Endothelial cell of umbilical vein (primary cell): ENCODE results near the gene FBXO34. TPM values are rescaled to one million over a fixed set of nuclear protein-coding genes. Genes with fewer than 3 reads are reported as not detected.

Source experiments
- BruUV-seq: library from RNA; stranded (reverse); fragments of 400-500 nt; replicated peaks from 2 replicates; lab custom pipeline; 2021; lab: Mats Ljungman, UMichigan
- CTCF ChIA-PET: fragments of 300-600, 350-600 bp; sonication (Branson Sonifier 250); formaldehyde crosslinking; loops from one replicate; lab custom pipeline; 2021; ENCODE audit warnings: antibody characterized with exemption, inconsistent platforms; lab: Charles Lee
- POLR2A ChIA-PET: fragments of 300-600, 350-600 bp; sonication (Branson Sonifier 250); formaldehyde crosslinking; loops from one replicate; lab custom pipeline; 2021; ENCODE audit warnings: antibody characterized with exemption, inconsistent platforms; lab: Charles Lee
- DNase-seq: peaks from one replicate; pipeline ENCODE4 v3.0.0-alpha.2; 2011; ENCODE audit warnings: low read depth, low spot score
- FAIRE-seq: peaks from 2 replicates; lab custom pipeline; 2011; peaks lifted over from hg19 to GRCh38; lab: Jason Lieb, UNC
- H2AFZ ChIP-seq: 2 replicates; pipeline ENCODE4 v1.6.0; 2012; ENCODE audit warnings: low read depth, low read length, control low read depth, inconsistent platforms
- H3K27ac ChIP-seq: 2 replicates; pipeline ENCODE4 v1.5.1; 2011; ENCODE audit warnings: low read depth, mild to moderate bottlenecking, control low read depth, low read length, moderate library complexity; ENCODE audit not compliant: insufficient read depth
- H3K27me3 ChIP-seq, 2 experiments: 2 replicates each; pipeline versions ENCODE4 v1.6.0 to v1.6.1; 2011; ENCODE audit warnings: low read length in 2 of 2, mixed read lengths in 1 of 2; ENCODE audit not compliant: control insufficient read depth in 2 of 2, insufficient read depth in 2 of 2
- H3K36me3 ChIP-seq, 2 experiments: 2 replicates in 1 of 2; 3 replicates in 1 of 2; pipeline ENCODE4 v1.5.1; 2011; ENCODE audit warnings: low read length in 2 of 2, mild to moderate bottlenecking in 1 of 2, moderate library complexity in 1 of 2; ENCODE audit not compliant: control insufficient read depth in 2 of 2, insufficient read depth in 2 of 2; ENCODE audit errors: extremely low read depth in 1 of 2
- H3K4me1 ChIP-seq: 3 replicates; pipeline ENCODE4 v1.5.1; 2011; ENCODE audit warnings: mild to moderate bottlenecking, low read length; ENCODE audit not compliant: control insufficient read depth, insufficient read depth; ENCODE audit errors: extremely low read depth
- H3K4me2 ChIP-seq: 2 replicates; pipeline ENCODE4 v1.6.1; 2011; ENCODE audit warnings: low read length, control low read depth, mixed read lengths; ENCODE audit not compliant: insufficient read depth
- H3K4me3 ChIP-seq, 3 experiments: fragments of 200-600 bp in 1 of 3; sonication (generic), shearing (Covaris generic) in 1 of 3; replicated peaks in 1 of 3; 2 replicates each; pipeline ENCODE4 v1.5.1; 2011 to 2016; ENCODE audit warnings: control low read depth in 3 of 3, low read length in 3 of 3, mild to moderate bottlenecking in 2 of 3, inconsistent platforms in 1 of 3, low read depth in 1 of 3, moderate library complexity in 1 of 3; ENCODE audit not compliant: insufficient read depth in 1 of 3
- H3K79me2 ChIP-seq: 2 replicates; pipeline ENCODE4 v1.6.0; 2012; ENCODE audit warnings: low read length, inconsistent platforms; ENCODE audit not compliant: control insufficient read depth, insufficient read depth
- H3K9ac ChIP-seq: replicated peaks from 2 replicates; pipeline ENCODE3; 2011; ENCODE audit warnings: low read length, control low read depth; ENCODE audit not compliant: insufficient read depth; ENCODE audit errors: extremely low read depth
- H3K9me1 ChIP-seq: replicated peaks from 3 replicates; pipeline ENCODE4 v1.6.0; 2011; ENCODE audit warnings: mild to moderate bottlenecking, low read length; ENCODE audit not compliant: control insufficient read depth, insufficient read depth; ENCODE audit errors: extremely low read depth
- H3K9me3 ChIP-seq: replicated peaks from 2 replicates; pipeline ENCODE4 v1.5.1; 2012; ENCODE audit warnings: low read length, inconsistent platforms; ENCODE audit not compliant: control insufficient read depth, insufficient read depth
- H4K20me1 ChIP-seq: replicated peaks from 2 replicates; pipeline ENCODE3; 2011; ENCODE audit warnings: mild to moderate bottlenecking, low read length; ENCODE audit not compliant: control insufficient read depth, insufficient read depth; ENCODE audit errors: extremely low read depth
- EZH2 ChIP-seq: IDR thresholded peaks from 2 replicates; pipeline ENCODE4 v1.6.1; 2012; ENCODE audit warnings: borderline replicate concordance, low read depth, mild to moderate bottlenecking, moderate library complexity, low read length, inconsistent platforms; ENCODE audit not compliant: severe bottlenecking
- FOS ChIP-seq: IDR thresholded peaks from 2 replicates; pipeline ENCODE4 v1.6.1; 2011; ENCODE audit warnings: mild to moderate bottlenecking, low read length, moderate library complexity, borderline replicate concordance; ENCODE audit not compliant: insufficient read depth
- GATA2 ChIP-seq: IDR thresholded peaks from 2 replicates; pipeline ENCODE4 v1.7.0; 2011; ENCODE audit warnings: low read depth, mild to moderate bottlenecking, moderate library complexity, mixed read lengths, low read length; ENCODE audit not compliant: insufficient read length, insufficient read depth
- JUN ChIP-seq: IDR thresholded peaks from 2 replicates; pipeline ENCODE4 v1.6.1; 2011; ENCODE audit warnings: borderline replicate concordance, low read depth; ENCODE audit not compliant: insufficient read length, insufficient read depth
- MYC ChIP-seq: IDR thresholded peaks from one replicate; pipeline ENCODE4 v1.6.1; 2011; ENCODE audit warnings: mild to moderate bottlenecking, low read depth, low read length
- POLR2A ChIP-seq: IDR thresholded peaks from 2 replicates; pipeline ENCODE4 v1.6.1; 2012; ENCODE audit warnings: low read depth, mild to moderate bottlenecking, control low read depth, low read length
- POLR2AphosphoS5 ChIP-seq: IDR thresholded peaks from 2 replicates; pipeline ENCODE4 v1.6.1; 2012; ENCODE audit warnings: low read depth, mild to moderate bottlenecking, control low read depth, low read length, moderate library complexity; ENCODE audit not compliant: insufficient read depth
- dilution Hi-C: fragments of 300-500 bp; cut with MboI; formaldehyde crosslinking; loops from one replicate; pipeline ENCODE4 v1.15.0; 2019; ENCODE audit warnings: low sequenced_read_pairs; ENCODE audit not compliant: extremely low pct_ligation_motif_present
- intact Hi-C: fragments of 100-400 bp; cut with micrococcal nuclease; formaldehyde crosslinking; loops from one replicate; pipeline ENCODE4 v1.10.0; 2022
- polyA plus RNA-seq, 4 experiments: library from polyadenylated mRNA; depleted of rRNA in 3 of 4; stranded (reverse) in 3 of 4; unstranded in 1 of 4; fragments of >200 nt; gene quantifications; 2 replicates each; pipeline versions ENCODE4 v1.2.1 to v1.2.3, GENCODE V29; 2011 to 2012; ENCODE audit warnings: missing spikeins in 1 of 4
- total RNA-seq: library from RNA; stranded (reverse); gene quantifications from 2 replicates; pipeline ENCODE4 v1.2.3, GENCODE V29; 2021
- TF ChIP-seq, protein P1 (sequence below): IDR thresholded peaks from 2 replicates; pipeline ENCODE4 v1.6.1; 2011; ENCODE audit not compliant: insufficient read depth, insufficient read length
- TF ChIP-seq, protein P2 (sequence below), 2 donors: IDR thresholded peaks; 1 replicate in 1 of 2; 2 replicates in 1 of 2; pipeline ENCODE4 v1.5.1; 2011; ENCODE audit warnings: low read length in 2 of 2, mild to moderate bottlenecking in 2 of 2, moderate library complexity in 2 of 2, control low read depth in 1 of 2, inconsistent platforms in 1 of 2, low read depth in 1 of 2; ENCODE audit not compliant: insufficient read depth in 1 of 2; ENCODE audit errors: extremely low read depth in 1 of 2

Gene FBXO34
- total and polyA plus RNA-seq, 2 donors (not counting 3 experiments of a cell fraction or from before 2014, with no cell fraction given): 8.5 to 14.2 TPM

DNA sequence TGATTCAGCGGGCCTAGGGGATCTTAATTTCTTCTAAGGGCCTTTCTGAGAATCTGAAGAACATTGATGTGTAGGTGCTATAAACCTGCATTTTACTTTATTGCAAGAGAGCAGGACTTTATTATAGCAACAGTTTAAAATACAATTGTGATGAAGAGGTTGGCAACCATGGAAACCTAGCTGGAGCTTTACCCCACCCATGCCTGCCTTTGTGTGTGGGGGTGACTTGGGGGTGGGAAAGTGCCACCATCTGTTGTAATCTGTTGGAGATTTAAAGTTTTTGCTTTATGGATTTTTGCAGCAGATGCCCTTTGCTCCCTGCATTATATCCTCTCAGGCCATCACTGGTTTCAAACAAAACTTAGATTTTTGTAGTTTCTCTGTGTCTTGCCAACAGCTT lies 75.8 kb downstream of the FBXO34 start:
- intact Hi-C loops (no loop called here), dilution Hi-C loops (no loop called here)
- CTCF ChIA-PET: interaction anchor here (1.0 to 2.3 kb wide), 7 partner anchors 7 to 101 kb away, joined by 3 to 6 read pairs (median 4); no protein-coding TSS in a partner anchor
- DNase-seq (no peak), FAIRE-seq (no peak)
- Histone ChIP-seq H3K9me3 (no peaks in the 10 kb centered on the region), H3K79me2 (peaks cover 9% of the 10 kb centered on the region), H3K27me3 (no peaks in the 10 kb centered on the region), H3K4me3 (no peak overlapping the region), H2AFZ (no peak overlapping the region), H3K9ac (no peak overlapping the region), H3K36me3 (peaks cover 0 to 9% of the 10 kb centered on the region in 2 experiments), H3K4me1 (no peaks in the 10 kb centered on the region), H4K20me1 (no peaks in the 10 kb centered on the region), H3K9me1 (no peaks in the 10 kb centered on the region), H3K27ac (no peak overlapping the region), H3K4me2 (no peak overlapping the region)
- BruUV-seq: no TSS peak
- POLR2A ChIA-PET: no interaction called here
- TF ChIP-seq EZH2: no peak
- TF ChIP-seq POLR2AphosphoS5: no peak
- TF ChIP-seq GATA2: no peak
- TF ChIP-seq, protein P1, sequence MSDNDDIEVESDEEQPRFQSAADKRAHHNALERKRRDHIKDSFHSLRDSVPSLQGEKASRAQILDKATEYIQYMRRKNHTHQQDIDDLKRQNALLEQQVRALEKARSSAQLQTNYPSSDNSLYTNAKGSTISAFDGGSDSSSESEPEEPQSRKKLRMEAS: no peak
- TF ChIP-seq, protein P2, sequence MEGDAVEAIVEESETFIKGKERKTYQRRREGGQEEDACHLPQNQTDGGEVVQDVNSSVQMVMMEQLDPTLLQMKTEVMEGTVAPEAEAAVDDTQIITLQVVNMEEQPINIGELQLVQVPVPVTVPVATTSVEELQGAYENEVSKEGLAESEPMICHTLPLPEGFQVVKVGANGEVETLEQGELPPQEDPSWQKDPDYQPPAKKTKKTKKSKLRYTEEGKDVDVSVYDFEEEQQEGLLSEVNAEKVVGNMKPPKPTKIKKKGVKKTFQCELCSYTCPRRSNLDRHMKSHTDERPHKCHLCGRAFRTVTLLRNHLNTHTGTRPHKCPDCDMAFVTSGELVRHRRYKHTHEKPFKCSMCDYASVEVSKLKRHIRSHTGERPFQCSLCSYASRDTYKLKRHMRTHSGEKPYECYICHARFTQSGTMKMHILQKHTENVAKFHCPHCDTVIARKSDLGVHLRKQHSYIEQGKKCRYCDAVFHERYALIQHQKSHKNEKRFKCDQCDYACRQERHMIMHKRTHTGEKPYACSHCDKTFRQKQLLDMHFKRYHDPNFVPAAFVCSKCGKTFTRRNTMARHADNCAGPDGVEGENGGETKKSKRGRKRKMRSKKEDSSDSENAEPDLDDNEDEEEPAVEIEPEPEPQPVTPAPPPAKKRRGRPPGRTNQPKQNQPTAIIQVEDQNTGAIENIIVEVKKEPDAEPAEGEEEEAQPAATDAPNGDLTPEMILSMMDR (IDR thresholded peaks at IDR 0.05; ENCODE audit: extremely low read depth in 1 of 2, insufficient read depth in 1 of 2, low read depth in 1 of 2, low read length in 2 of 2): no peak
- no peak for TF ChIP-seq POLR2A
- no peak for TF ChIP-seq JUN
- TF ChIP-seq MYC: no peak
- TF ChIP-seq FOS: no peak
